Neural cell (in vitro differentiated cells): ENCODE results near the gene DENND2A.

Experiments
- EP300 ChIP-seq: fragments of 450-650 bp; conservative IDR thresholded peaks from 2 replicates; pipeline ENCODE4 v1.6.1; 2014; ENCODE audit warnings: antibody characterized with exemption, mild to moderate bottlenecking, moderate library complexity; ENCODE audit not compliant: poor library complexity, severe bottlenecking
- EZH2 ChIP-seq: fragments of 200-600, 300-800 bp; shearing (Covaris generic), sonication (generic); IDR thresholded peaks from 2 replicates; pipeline ENCODE4 v1.6.1; 2014; ENCODE audit warnings: antibody characterized with exemption, low read length, borderline replicate concordance, mild to moderate bottlenecking; ENCODE audit not compliant: insufficient read depth, poor library complexity, severe bottlenecking
- MXI1 ChIP-seq: fragments of 450-650 bp; conservative IDR thresholded peaks from 2 replicates; pipeline ENCODE4 v1.6.1; 2014; ENCODE audit warnings: antibody characterized with exemption, mild to moderate bottlenecking; ENCODE audit not compliant: poor library complexity, severe bottlenecking
- POLR2AphosphoS5 ChIP-seq: IDR thresholded peaks from 2 replicates; pipeline ENCODE4 v1.6.1; 2012
- SMC3 ChIP-seq: fragments of 450-650 bp; conservative IDR thresholded peaks from 2 replicates; pipeline ENCODE4 v1.6.1; 2014; ENCODE audit warnings: antibody characterized with exemption, mild to moderate bottlenecking, moderate library complexity; ENCODE audit not compliant: poor library complexity
- TF ChIP-seq, protein P1 (sequence below): fragments of 450-650 bp; IDR thresholded peaks from 2 replicates; pipeline ENCODE4 v1.5.1; 2014; ENCODE audit warnings: antibody characterized with exemption, mild to moderate bottlenecking, moderate library complexity; ENCODE audit not compliant: poor library complexity, severe bottlenecking
- TF ChIP-seq, protein P2 (sequence below): IDR thresholded peaks from 2 replicates; pipeline ENCODE4 v1.6.1; 2012; ENCODE audit warnings: borderline replicate concordance

DNA sequence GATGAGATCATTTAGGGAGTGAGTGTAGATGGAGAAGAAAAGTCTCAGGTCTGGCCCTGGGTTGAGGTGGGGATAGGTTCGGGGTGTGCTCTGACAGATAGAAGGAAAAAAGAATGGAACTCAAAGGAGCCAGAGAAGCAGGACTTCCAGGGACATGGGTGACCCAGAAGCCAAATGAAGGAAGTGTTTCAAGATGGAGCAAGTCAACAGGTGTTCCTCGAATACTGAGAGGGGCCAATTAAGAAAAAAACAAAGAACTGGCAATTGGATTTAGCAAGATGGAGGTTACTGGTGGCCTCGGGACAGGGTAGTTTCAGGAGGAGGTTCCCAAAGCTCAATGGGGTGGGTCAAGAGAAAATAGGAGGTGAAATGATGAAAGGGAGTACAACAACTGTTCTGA, 40.3 kb downstream of the DENND2A start:
- TF ChIP-seq, protein P1, sequence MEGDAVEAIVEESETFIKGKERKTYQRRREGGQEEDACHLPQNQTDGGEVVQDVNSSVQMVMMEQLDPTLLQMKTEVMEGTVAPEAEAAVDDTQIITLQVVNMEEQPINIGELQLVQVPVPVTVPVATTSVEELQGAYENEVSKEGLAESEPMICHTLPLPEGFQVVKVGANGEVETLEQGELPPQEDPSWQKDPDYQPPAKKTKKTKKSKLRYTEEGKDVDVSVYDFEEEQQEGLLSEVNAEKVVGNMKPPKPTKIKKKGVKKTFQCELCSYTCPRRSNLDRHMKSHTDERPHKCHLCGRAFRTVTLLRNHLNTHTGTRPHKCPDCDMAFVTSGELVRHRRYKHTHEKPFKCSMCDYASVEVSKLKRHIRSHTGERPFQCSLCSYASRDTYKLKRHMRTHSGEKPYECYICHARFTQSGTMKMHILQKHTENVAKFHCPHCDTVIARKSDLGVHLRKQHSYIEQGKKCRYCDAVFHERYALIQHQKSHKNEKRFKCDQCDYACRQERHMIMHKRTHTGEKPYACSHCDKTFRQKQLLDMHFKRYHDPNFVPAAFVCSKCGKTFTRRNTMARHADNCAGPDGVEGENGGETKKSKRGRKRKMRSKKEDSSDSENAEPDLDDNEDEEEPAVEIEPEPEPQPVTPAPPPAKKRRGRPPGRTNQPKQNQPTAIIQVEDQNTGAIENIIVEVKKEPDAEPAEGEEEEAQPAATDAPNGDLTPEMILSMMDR: no peak
- TF ChIP-seq POLR2AphosphoS5 (no peak), MXI1 (no peak), EZH2 (no peak), EP300 (no peak), SMC3 (no peak)
- TF ChIP-seq, protein P2, sequence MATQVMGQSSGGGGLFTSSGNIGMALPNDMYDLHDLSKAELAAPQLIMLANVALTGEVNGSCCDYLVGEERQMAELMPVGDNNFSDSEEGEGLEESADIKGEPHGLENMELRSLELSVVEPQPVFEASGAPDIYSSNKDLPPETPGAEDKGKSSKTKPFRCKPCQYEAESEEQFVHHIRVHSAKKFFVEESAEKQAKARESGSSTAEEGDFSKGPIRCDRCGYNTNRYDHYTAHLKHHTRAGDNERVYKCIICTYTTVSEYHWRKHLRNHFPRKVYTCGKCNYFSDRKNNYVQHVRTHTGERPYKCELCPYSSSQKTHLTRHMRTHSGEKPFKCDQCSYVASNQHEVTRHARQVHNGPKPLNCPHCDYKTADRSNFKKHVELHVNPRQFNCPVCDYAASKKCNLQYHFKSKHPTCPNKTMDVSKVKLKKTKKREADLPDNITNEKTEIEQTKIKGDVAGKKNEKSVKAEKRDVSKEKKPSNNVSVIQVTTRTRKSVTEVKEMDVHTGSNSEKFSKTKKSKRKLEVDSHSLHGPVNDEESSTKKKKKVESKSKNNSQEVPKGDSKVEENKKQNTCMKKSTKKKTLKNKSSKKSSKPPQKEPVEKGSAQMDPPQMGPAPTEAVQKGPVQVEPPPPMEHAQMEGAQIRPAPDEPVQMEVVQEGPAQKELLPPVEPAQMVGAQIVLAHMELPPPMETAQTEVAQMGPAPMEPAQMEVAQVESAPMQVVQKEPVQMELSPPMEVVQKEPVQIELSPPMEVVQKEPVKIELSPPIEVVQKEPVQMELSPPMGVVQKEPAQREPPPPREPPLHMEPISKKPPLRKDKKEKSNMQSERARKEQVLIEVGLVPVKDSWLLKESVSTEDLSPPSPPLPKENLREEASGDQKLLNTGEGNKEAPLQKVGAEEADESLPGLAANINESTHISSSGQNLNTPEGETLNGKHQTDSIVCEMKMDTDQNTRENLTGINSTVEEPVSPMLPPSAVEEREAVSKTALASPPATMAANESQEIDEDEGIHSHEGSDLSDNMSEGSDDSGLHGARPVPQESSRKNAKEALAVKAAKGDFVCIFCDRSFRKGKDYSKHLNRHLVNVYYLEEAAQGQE: no peak
